Bronchial epithelial cell (primary cell): ENCODE measurements around the gene DHX34. TPM values are rescaled to one million over a fixed set of nuclear protein-coding genes. Genes with fewer than 3 reads are reported as not detected.
A peak's percentile ranks its signal among the peaks of the same experiment; 100 is the strongest.
"Not testable (repeated sequence)": the region's sequence is repeated elsewhere in the genome, so short reads cannot be mapped to it uniquely, and the experiment has no call there.

Experiments used
- DNase-seq: peaks from one replicate; pipeline ENCODE4 v3.0.0-alpha.2; 2010; ENCODE audit warnings: low read depth
- FAIRE-seq: peaks from 2 replicates; lab custom pipeline; 2011; peaks lifted over from hg19 to GRCh38; lab: Jason Lieb, UNC
- H3K27me3 ChIP-seq: 2 replicates; pipeline ENCODE4 v1.5.1; 2011; ENCODE audit warnings: low read length; ENCODE audit not compliant: control insufficient read depth, insufficient read depth
- H3K36me3 ChIP-seq: 2 replicates; pipeline ENCODE4 v1.5.1; 2011; ENCODE audit warnings: low read length; ENCODE audit not compliant: control insufficient read depth, insufficient read depth
- H3K4me3 ChIP-seq: 2 replicates; pipeline ENCODE4 v1.5.1; 2011; ENCODE audit warnings: mild to moderate bottlenecking, low read depth, low read length, control low read depth
- CTCF ChIP-seq: IDR thresholded peaks from 2 replicates; pipeline ENCODE4 v1.5.1; 2011; ENCODE audit warnings: mild to moderate bottlenecking, moderate library complexity, low read length, control low read depth, inconsistent platforms; ENCODE audit not compliant: insufficient read depth, severe bottlenecking
- total RNA-seq: library from RNA; depleted of rRNA; stranded (reverse); fragments of >200 nt; gene quantifications from 2 replicates; pipeline ENCODE4 v1.2.1, GENCODE V29; 2014

DHX34 gene
- total RNA-seq, 1 donor from 2014 or later, result 9.5 TPM

GRCh38 chr19:47388721-47389120 is 39.6 kb downstream of the DHX34 start:
- FAIRE-seq, H3K36me3 ChIP-seq, H3K27me3 ChIP-seq, H3K4me3 ChIP-seq, DNase-seq: not testable (repeated sequence)

GRCh38 chr19:47389150-47389556 is 40.0 kb downstream of the DHX34 start:
- H3K27me3 ChIP-seq, result no peaks in the 10 kb centered on the region
- TF ChIP-seq CTCF, result no peak
- FAIRE-seq (no peak), DNase-seq (no peak)
- H3K36me3 ChIP-seq, result no peaks in the 10 kb centered on the region
- no peak overlapping the region for H3K4me3 ChIP-seq

- FAIRE-seq, result no peak
- no peaks in the 10 kb centered on the region for H3K36me3 ChIP-seq
- no peak for DNase-seq
- H3K4me3 ChIP-seq, result no peak overlapping the region
- H3K27me3 ChIP-seq, result no peaks in the 10 kb centered on the region
- TF ChIP-seq CTCF, result no peak
Observed at GRCh38 chr19:47390533-47391488, 41.7 kb downstream of the DHX34 start.

- FAIRE-seq (no peak), DNase-seq (peak; percentile 48)
- TF ChIP-seq CTCF, result peak; percentile 92
- Histone ChIP-seq H3K36me3 (no peaks in the 10 kb centered on the region), H3K27me3 (no peaks in the 10 kb centered on the region), H3K4me3 (no peak overlapping the region)
Observed at GRCh38 chr19:47391510-47392223, 42.6 kb downstream of the DHX34 start.

- FAIRE-seq, result no peak
Observed at GRCh38 chr19:47398707-47399597, 49.8 kb downstream of the DHX34 start.

More at GRCh38 chr19:47398707-47399597, 49.8 kb downstream of the DHX34 start:
- Histone ChIP-seq H3K36me3 (no peaks in the 10 kb centered on the region), H3K27me3 (peaks cover 2% of the 10 kb centered on the region), H3K4me3 (no peak overlapping the region)
- DNase-seq, result no peak
- TF ChIP-seq CTCF, result no peak
